Vagina (tissue), 2 donors: ENCODE measurements around the gene ITGB4. TPM values are rescaled to one million over a fixed set of nuclear protein-coding genes. Genes with fewer than 3 reads are reported as not detected.

Source experiments
- DNase-seq, 2 donors: peaks; one replicate each; pipeline ENCODE4 v3.0.0-alpha.2; 2017; ENCODE audit errors: extremely low spot score in 2 of 2
- H3K27ac ChIP-seq: fragments of 200-600 bp; sonication (generic); one replicate; pipeline ENCODE4 v1.5.1; 2019
- H3K27me3 ChIP-seq: fragments of 200-600 bp; sonication (generic); one replicate; pipeline ENCODE4 v1.5.1; 2019
- H3K36me3 ChIP-seq, 2 donors: fragments of 200-600 bp; sonication (generic); one replicate each; pipeline ENCODE4 v1.5.1; 2017 to 2019
- H3K4me1 ChIP-seq: fragments of 200-600 bp; sonication (generic); one replicate; pipeline ENCODE4 v1.5.1; 2019
- H3K4me3 ChIP-seq, 2 donors: fragments of 200-600 bp; sonication (generic); 1 replicate in 1 of 2; 2 replicates in 1 of 2; pipeline ENCODE4 v1.5.1; 2016 to 2019
- H3K9me3 ChIP-seq: fragments of 200-600 bp; sonication (generic); one replicate; pipeline ENCODE4 v1.5.1; 2019
- POLR2A ChIP-seq, 2 donors: fragments of 450-650 bp; IDR thresholded peaks; one replicate each; pipeline ENCODE4 v1.6.1; 2017; ENCODE audit warnings: antibody characterized with exemption in 2 of 2, mild to moderate bottlenecking in 2 of 2, moderate library complexity in 2 of 2
- POLR2AphosphoS5 ChIP-seq, 2 donors: sonication (generic); formaldehyde crosslinking; IDR thresholded peaks; one replicate each; pipeline ENCODE4 v1.9.0; 2017; ENCODE audit warnings: antibody characterized with exemption in 2 of 2, mild to moderate bottlenecking in 2 of 2, low read depth in 1 of 2; ENCODE audit not compliant: insufficient read depth in 1 of 2
- intact Hi-C: fragments of 100-400 bp; cut with DNase I; formaldehyde crosslinking; loops from one replicate; pipeline ENCODE4 v1.15.1; 2023
- total RNA-seq: library from RNA; depleted of rRNA; stranded (reverse); fragments of >200 nt; gene quantifications from one replicate; pipeline ENCODE4 v1.2.3, GENCODE V29; 2016
- TF ChIP-seq, protein P1 (sequence below), 3 experiments: fragments of 450-650 bp in 2 of 3; fragments of 200-600 bp in 1 of 3; sonication (generic) in 1 of 3; IDR thresholded peaks; one replicate each; pipeline ENCODE4 v1.5.1; 2017 to 2019; ENCODE audit warnings: antibody characterized with exemption in 3 of 3, mild to moderate bottlenecking in 2 of 3, moderate library complexity in 2 of 3

ITGB4 gene
- total RNA-seq, 1 donor from 2014 or later = 169 TPM

DNA sequence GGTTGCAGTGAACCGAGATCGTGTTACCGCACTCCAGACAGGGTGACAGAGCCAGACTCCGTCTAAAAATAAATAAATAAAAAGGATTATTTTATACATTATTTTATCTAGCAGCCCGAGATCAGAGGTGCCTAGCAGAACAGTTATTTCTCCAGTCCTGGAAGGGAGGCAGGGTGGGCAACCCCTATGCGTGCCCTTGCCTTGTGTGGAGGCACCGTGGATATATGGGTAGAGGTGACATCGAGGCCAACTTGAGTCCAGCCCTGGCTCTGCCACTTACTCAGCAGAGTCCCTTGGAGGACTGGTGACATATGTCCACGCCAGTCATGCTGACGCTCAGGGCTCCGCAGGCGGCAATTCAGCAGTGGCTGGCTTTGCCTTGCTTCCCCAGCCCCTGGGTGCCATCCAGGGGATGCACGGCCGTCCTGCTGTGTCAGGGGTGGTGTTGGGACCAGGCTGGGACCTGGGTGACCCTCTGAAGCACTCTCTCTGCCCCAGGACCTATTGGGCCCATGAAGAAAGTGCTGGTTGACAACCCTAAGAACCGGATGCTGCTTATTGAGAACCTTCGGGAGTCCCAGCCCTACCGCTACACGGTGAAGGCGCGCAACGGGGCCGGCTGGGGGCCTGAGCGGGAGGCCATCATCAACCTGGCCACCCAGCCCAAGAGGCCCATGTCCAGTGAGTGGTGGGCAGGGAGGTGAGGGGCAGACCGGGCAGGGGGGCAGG, 30.6 kb downstream of the ITGB4 start:
- Histone ChIP-seq H3K27me3 (no peaks in the 10 kb centered on the region), H3K4me3 (no peak overlapping the region), H3K4me1 (peaks cover 38% of the 10 kb centered on the region), H3K9me3 (no peaks in the 10 kb centered on the region), H3K36me3 (no peaks in the 10 kb centered on the region), H3K27ac (no peak overlapping the region)
- DNase-seq = no peak
- intact Hi-C loops = loop anchor here (5.0 kb wide), 2 partner anchors 80 to 120 kb away; partner anchors contain the start of gene SMIM5
- no peak for TF ChIP-seq POLR2AphosphoS5 (IDR thresholded peaks at IDR 0.05; ENCODE audit: insufficient read depth in 1 of 2, low read depth in 1 of 2)
- TF ChIP-seq POLR2A (IDR thresholded peaks at IDR 0.05) = no peak
- TF ChIP-seq, protein P1, sequence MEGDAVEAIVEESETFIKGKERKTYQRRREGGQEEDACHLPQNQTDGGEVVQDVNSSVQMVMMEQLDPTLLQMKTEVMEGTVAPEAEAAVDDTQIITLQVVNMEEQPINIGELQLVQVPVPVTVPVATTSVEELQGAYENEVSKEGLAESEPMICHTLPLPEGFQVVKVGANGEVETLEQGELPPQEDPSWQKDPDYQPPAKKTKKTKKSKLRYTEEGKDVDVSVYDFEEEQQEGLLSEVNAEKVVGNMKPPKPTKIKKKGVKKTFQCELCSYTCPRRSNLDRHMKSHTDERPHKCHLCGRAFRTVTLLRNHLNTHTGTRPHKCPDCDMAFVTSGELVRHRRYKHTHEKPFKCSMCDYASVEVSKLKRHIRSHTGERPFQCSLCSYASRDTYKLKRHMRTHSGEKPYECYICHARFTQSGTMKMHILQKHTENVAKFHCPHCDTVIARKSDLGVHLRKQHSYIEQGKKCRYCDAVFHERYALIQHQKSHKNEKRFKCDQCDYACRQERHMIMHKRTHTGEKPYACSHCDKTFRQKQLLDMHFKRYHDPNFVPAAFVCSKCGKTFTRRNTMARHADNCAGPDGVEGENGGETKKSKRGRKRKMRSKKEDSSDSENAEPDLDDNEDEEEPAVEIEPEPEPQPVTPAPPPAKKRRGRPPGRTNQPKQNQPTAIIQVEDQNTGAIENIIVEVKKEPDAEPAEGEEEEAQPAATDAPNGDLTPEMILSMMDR (IDR thresholded peaks at IDR 0.05) = no peak

- Histone ChIP-seq H3K4me1 (peaks cover 35% of the 10 kb centered on the region), H3K27me3 (no peaks in the 10 kb centered on the region), H3K9me3 (no peaks in the 10 kb centered on the region), H3K4me3 (no peak overlapping the region), H3K27ac (no peak overlapping the region), H3K36me3 (peaks cover 0 to 4% of the 10 kb centered on the region in 2 donors)
- intact Hi-C loops = loop anchor here (5.0 kb wide), 2 partner anchors 80 to 120 kb away; partner anchors contain the start of gene SMIM5
- TF ChIP-seq, protein P1 (IDR thresholded peaks at IDR 0.05) = no peak
- TF ChIP-seq POLR2AphosphoS5 (IDR thresholded peaks at IDR 0.05; ENCODE audit: insufficient read depth in 1 of 2, low read depth in 1 of 2) (no peak), POLR2A (IDR thresholded peaks at IDR 0.05) (no peak)
- no peak for DNase-seq
Measured at GRCh38 chr17:75752405-75752709, 31.1 kb downstream of the ITGB4 start.

DNA sequence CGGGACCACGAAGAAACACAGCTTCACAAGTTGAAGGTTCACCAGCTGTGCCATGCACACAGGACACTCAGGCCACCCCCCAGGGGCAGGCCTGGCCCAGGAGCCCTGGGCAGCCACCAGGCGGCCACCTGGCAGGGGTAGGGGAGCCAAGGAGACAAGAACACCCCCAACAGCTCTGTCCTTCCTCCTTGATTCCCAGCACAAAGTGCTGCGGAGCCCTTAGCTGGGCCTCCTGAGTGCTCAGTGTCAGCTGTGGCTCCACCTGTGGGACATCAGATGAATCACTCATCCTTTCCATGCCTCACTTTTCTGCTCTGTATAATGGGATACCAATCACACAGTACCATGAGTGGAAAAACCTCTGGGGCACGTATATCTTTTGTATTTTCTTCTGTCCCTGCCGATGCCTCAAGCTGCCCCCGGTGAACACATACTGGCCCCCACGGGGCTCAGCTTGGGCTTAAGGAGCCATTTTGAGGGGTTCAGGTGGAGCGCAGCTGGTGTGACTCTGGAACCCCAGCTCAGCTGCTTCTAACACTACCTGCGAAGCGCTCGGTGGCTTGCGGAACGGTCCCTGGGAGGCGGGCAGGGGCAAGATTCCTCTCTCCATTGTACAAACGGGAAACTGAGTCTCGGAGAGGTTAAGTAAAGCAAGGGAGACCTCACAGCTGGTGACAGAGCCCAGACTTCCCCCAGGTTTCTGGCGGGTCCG, 31.7 kb downstream of the ITGB4 start:
- H3K9me3 ChIP-seq = no peaks in the 10 kb centered on the region
- H3K36me3 ChIP-seq = peaks cover 0 to 8% of the 10 kb centered on the region in 2 donors
- TF ChIP-seq, protein P1 (IDR thresholded peaks at IDR 0.05) = no peak
- TF ChIP-seq POLR2AphosphoS5 (IDR thresholded peaks at IDR 0.05; ENCODE audit: insufficient read depth in 1 of 2, low read depth in 1 of 2) = no peak
- no peak for TF ChIP-seq POLR2A (IDR thresholded peaks at IDR 0.05)
- H3K4me3 ChIP-seq = peak overlapping the region; percentile 39 to 51
- H3K4me1 ChIP-seq = peaks cover 30% of the 10 kb centered on the region
- H3K27ac ChIP-seq = no peak overlapping the region
- intact Hi-C loops = loop anchor here (5.0 kb wide), 2 partner anchors 81 to 121 kb away; partner anchors contain the start of gene SMIM5
- DNase-seq = no peak
- H3K27me3 ChIP-seq = no peaks in the 10 kb centered on the region

DNA sequence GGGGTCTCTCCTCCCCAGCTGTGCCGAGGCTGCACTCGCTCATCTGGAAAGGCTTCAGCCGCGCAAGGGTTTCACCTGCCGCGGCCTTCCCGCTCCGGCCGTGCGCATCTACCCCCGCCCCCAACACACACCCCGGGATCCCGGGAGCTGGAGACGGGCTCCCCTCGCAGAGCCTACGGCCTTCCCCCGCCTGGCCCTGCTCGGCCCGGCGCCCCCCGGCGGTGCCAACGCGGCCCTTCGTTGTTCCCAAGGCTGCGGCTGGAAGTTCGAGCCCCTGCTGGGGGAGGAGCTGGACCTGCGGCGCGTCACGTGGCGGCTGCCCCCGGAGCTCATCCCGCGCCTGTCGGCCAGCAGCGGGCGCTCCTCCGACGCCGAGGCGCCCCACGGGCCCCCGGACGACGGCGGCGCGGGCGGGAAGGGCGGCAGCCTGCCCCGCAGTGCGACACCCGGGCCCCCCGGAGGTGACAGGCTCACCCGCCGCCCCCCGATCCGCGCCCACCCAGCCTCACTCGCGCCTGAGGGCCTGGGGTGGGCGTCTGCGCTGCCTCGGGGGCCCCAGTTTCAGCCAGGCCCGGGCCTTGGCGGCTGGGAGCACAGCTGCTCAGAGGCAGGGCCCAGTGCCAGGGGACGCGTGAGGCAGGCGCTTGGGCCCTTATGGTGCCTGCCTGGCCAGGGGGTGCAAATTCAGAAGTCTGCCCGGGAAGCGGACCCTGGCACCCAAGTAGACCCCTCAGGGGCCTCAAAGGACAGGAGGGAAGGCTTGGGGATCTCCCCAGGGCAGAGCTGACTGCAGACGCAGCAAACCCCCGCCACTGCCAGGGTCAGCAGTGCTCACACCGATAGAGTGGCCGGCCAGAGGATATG, 32.5 kb downstream of the ITGB4 start:
- Histone ChIP-seq H3K4me3 (peak overlapping the region; percentile 39 to 51), H3K27ac (peak overlapping the region; percentile 51), H3K9me3 (no peaks in the 10 kb centered on the region), H3K27me3 (no peaks in the 10 kb centered on the region), H3K4me1 (peaks cover 30% of the 10 kb centered on the region), H3K36me3 (peaks cover 0 to 15% of the 10 kb centered on the region in 2 donors)
- intact Hi-C loops = loop anchor here (5.0 kb wide), 2 partner anchors 81 to 121 kb away; partner anchors contain the start of gene SMIM5
- DNase-seq = no peak
- TF ChIP-seq, protein P1 (IDR thresholded peaks at IDR 0.05) = peak in 1 of 3 experiments; percentile 54
- TF ChIP-seq POLR2A (IDR thresholded peaks at IDR 0.05) (no peak), POLR2AphosphoS5 (IDR thresholded peaks at IDR 0.05; ENCODE audit: insufficient read depth in 1 of 2, low read depth in 1 of 2) (peak in 1 of 2 donors; percentile 20)
